HK-2 (cell line): ENCODE results near the gene TTLL5.

ENCODE experiments used
- DNase-seq: peaks from one replicate; pipeline ENCODE4 v3.0.0-alpha.2; 2018; ENCODE audit not compliant: unreplicated experiment

TTLL5 gene

GRCh38 chr14:75702616-75703261 is 41.7 kb downstream of the TTLL5 start:
- DNase-seq = no peak

GRCh38 chr14:75703467-75703866 is 42.4 kb downstream of the TTLL5 start:
- no peak for DNase-seq

- no peak for DNase-seq
Observed at GRCh38 chr14:75705014-75705413, 44.0 kb downstream of the TTLL5 start.

GRCh38 chr14:75709207-75709812 is 48.3 kb downstream of the TTLL5 start:
- DNase-seq = peak; percentile 49

- DNase-seq = peak; percentile 27
Observed at GRCh38 chr14:75711105-75711795, 50.2 kb downstream of the TTLL5 start.

- DNase-seq = peak; percentile 87
Observed at GRCh38 chr14:75711796-75712211, 50.8 kb downstream of the TTLL5 start.

GRCh38 chr14:75714991-75715390 is 53.9 kb downstream of the TTLL5 start:
- no peak for DNase-seq

- DNase-seq = peak; percentile 61
Observed at GRCh38 chr14:75715926-75716780, 55.1 kb downstream of the TTLL5 start.

GRCh38 chr14:75717729-75718128 is 56.7 kb downstream of the TTLL5 start:
- DNase-seq = no peak

- no peak for DNase-seq
Observed at GRCh38 chr14:75718199-75718598, 57.2 kb downstream of the TTLL5 start.

- DNase-seq = no peak
Observed at GRCh38 chr14:75720116-75720515, 59.1 kb downstream of the TTLL5 start.

- DNase-seq = no peak
Observed at GRCh38 chr14:75720842-75721498, 59.9 kb downstream of the TTLL5 start.

GRCh38 chr14:75723716-75724115 is 62.7 kb downstream of the TTLL5 start:
- no peak for DNase-seq

GRCh38 chr14:75724414-75725204 is 63.6 kb downstream of the TTLL5 start:
- DNase-seq = no peak

GRCh38 chr14:75725481-75725880 is 64.4 kb downstream of the TTLL5 start:
- no peak for DNase-seq

GRCh38 chr14:75726321-75726720 is 65.3 kb downstream of the TTLL5 start:
- DNase-seq = no peak

- no peak for DNase-seq
Observed at GRCh38 chr14:75727124-75727523, 66.1 kb downstream of the TTLL5 start.

- no peak for DNase-seq
Observed at GRCh38 chr14:75732888-75733287, 71.8 kb downstream of the TTLL5 start.

GRCh38 chr14:75734854-75735253 is 73.8 kb downstream of the TTLL5 start:
- no peak for DNase-seq

- DNase-seq = no peak
Observed at GRCh38 chr14:75736845-75737485, 75.9 kb downstream of the TTLL5 start.
